T-helper 17 cell (primary cell): Measurements from ENCODE around the gene WBP2NL. TPM values are rescaled to one million over a fixed set of nuclear protein-coding genes. Genes with fewer than 3 reads are reported as not detected.
A peak's percentile ranks its signal among the peaks of the same experiment; 100 is the strongest.
"Not testable (repeated sequence)": the region's sequence is repeated elsewhere in the genome, so short reads cannot be mapped to it uniquely, and the experiment has no call there.

ENCODE experiments used
- ATAC-seq: fragments of 150-1000 bp; cut with Tn5 transposase; 2 replicates; pipeline ENCODE4 v1.10.0; 2021; ENCODE audit warnings: mild to moderate bottlenecking, moderate library complexity
- DNase-seq, 3 donors: peaks; one replicate each; pipeline versions ENCODE4 v3.0.0 to v3.0.0-alpha.2; 2020 to 2021
- H3K9me3 ChIP-seq: one replicate; pipeline ENCODE4 v1.7.0; 2013; ENCODE audit warnings: low read length, mild to moderate bottlenecking; ENCODE audit not compliant: control insufficient read depth, poor library complexity, severe bottlenecking
- H3K27ac Mint-ChIP-seq: one replicate; pipeline ENCODE4 v1.8.0; 2022; ENCODE audit warnings: mild to moderate bottlenecking, moderate library complexity, mixed read lengths
- H3K27me3 Mint-ChIP-seq: one replicate; pipeline ENCODE4 v1.8.0; 2022; ENCODE audit warnings: mixed read lengths
- H3K36me3 Mint-ChIP-seq: one replicate; pipeline ENCODE4 v1.8.0; 2022; ENCODE audit warnings: low read depth, mixed read lengths
- H3K4me1 Mint-ChIP-seq: one replicate; pipeline ENCODE4 v1.8.0; 2022; ENCODE audit warnings: mild to moderate bottlenecking, mixed read lengths
- H3K4me3 Mint-ChIP-seq: one replicate; pipeline ENCODE4 v1.8.0; 2022; ENCODE audit warnings: mild to moderate bottlenecking, moderate library complexity, mixed read lengths
- total RNA-seq, 4 donors: library from RNA in 2 of 4; stranded (reverse) in 2 of 4; gene quantifications; one replicate each; pipeline ENCODE4 v1.2.3 and lab custom pipeline; 2022 to 2026

Gene WBP2NL
- total RNA-seq, 2 donors from 2014 or later = 0.91 to 1.7 TPM

DNA sequence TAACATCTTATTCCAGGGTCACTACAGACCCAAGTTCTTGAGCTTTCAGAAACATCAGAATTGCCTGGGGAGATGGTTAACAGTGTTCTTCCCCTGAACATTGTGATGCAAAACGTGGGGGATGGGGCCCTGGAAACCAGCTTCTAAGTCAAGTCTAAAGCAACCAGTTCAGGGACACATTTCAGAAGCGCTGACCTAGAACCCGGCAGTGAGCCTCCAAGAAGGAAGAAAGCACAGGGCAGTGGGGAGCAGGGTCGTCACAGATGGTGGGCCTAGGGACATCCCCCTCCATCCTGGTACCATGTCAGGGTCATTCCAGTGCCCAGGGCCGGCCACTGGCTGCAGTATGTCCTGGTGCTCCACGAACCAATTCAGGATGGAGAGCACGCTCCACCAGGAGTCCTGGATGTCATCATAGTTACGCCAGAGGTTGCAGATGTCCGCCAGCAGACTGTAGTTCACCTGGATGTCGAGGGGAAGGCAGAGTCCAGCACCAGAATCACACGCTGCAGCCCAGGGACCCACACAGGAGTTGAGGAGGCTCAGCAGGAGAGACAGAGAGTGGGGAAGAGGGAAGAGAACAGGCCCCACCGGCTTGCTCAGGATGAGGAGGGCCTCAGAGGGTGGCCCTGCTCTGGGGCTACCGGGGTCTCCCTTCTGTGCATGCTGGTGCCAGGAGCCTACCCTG lies 67.0 kb downstream of the WBP2NL start:
- H3K4me3 Mint-ChIP-seq = no peak overlapping the region
- H3K9me3 ChIP-seq = no peaks in the 10 kb centered on the region
- peaks cover 4% of the 10 kb centered on the region for H3K36me3 Mint-ChIP-seq
- H3K27me3 Mint-ChIP-seq = no peaks in the 10 kb centered on the region
- H3K27ac Mint-ChIP-seq = no peak overlapping the region
- DNase-seq = no peak
- ATAC-seq = no peak
- H3K4me1 Mint-ChIP-seq = peaks cover 10% of the 10 kb centered on the region

DNA sequence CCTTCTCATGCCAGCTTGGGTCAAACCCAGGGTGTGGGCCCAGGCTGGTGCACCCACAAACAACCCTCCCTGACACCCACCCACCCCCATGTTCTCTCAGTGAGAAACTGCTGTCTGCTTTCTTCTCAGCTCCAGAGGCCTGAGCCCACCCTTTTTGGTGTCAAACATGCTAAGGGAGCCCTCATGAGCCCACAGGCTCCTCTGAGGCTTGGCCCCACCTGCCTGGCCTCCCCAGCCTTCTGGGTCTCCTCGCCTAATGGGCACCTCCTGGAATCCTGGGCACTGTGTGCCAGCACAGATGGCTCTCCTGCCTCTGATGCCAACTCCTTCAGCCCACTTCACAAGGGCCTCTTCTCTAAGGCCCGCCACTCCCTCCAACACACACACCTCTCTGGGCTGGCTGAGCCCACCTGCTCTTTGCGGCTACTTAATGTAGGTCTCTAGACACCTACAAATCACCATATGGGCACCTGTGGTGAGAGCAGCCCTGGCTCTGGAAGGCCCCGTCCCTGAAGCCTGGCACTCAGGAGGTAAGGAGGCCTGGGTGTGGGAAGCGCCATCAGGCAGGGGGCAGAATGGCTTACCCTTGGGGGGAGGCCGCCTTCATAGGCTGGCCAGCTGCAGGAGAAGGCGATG lies 67.7 kb downstream of the WBP2NL start:
- H3K9me3 ChIP-seq = no peaks in the 10 kb centered on the region
- H3K4me1 Mint-ChIP-seq = peaks cover 15% of the 10 kb centered on the region
- DNase-seq (no peak), ATAC-seq (no peak)
- no peak overlapping the region for H3K27ac Mint-ChIP-seq
- no peak overlapping the region for H3K4me3 Mint-ChIP-seq
- no peaks in the 10 kb centered on the region for H3K27me3 Mint-ChIP-seq
- H3K36me3 Mint-ChIP-seq = peaks cover 4% of the 10 kb centered on the region

DNA sequence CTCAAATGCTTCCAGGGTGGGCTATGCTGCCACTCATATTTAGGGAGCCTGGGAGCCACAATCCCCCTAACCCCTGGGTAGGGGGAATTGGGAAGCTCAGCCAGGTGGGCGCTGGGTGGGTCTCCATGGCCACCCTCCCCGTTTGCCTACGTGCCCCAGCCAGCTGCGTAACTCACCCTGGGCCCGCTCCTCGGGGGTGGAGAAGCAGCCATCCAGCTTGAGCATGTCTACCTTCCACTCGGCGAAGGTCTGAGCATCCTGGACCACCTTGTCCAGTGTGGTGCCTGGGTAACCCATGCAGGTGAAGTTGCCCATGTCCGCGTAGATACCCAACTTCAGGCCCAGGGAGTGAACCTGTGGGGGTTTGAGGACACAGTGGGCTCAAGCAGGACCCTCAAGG lies 68.3 kb downstream of the WBP2NL start:
- H3K4me3 Mint-ChIP-seq = no peak overlapping the region
- DNase-seq = no peak
- H3K27me3 Mint-ChIP-seq = no peaks in the 10 kb centered on the region
- H3K4me1 Mint-ChIP-seq = peaks cover 21% of the 10 kb centered on the region
- peaks cover 4% of the 10 kb centered on the region for H3K36me3 Mint-ChIP-seq
- H3K9me3 ChIP-seq = no peaks in the 10 kb centered on the region
- peak overlapping the region; percentile 49 for H3K27ac Mint-ChIP-seq
- ATAC-seq = no peak

DNA sequence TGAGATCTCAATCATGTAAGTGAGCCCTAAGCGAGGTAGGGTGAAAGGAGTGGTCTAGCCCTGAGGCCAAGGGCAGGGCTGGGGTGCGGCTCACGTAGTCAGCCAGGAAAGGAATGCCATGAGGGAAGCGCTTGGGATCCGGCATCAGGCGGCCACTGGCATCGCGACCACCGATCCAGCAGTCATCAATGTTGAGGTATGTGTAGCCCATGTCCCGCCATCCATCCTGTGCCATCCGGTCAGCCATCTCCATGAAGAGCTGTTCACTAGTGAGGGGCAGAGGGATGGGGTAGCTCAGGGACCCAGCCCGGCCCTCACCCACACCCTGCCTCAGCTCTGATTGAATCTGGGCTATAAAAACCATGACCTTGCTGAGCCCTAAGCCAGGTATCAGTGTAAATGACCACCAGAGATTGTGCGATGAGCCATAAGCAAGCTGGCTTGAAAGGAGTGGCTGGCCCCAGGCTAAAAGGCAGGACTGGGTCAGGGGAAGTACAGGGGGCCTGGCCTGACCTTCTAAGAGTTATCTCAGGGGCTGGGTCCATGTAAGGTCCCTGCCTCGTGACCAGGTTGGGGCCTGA lies 69.2 kb downstream of the WBP2NL start:
- Mint-ChIP-seq H3K36me3 (peaks cover 4% of the 10 kb centered on the region), H3K27me3 (no peaks in the 10 kb centered on the region), H3K27ac (peak overlapping the region; percentile 49), H3K4me1 (peaks cover 24% of the 10 kb centered on the region), H3K4me3 (no peak overlapping the region)
- ATAC-seq = no peak
- DNase-seq = no peak
- no peaks in the 10 kb centered on the region for H3K9me3 ChIP-seq

DNA sequence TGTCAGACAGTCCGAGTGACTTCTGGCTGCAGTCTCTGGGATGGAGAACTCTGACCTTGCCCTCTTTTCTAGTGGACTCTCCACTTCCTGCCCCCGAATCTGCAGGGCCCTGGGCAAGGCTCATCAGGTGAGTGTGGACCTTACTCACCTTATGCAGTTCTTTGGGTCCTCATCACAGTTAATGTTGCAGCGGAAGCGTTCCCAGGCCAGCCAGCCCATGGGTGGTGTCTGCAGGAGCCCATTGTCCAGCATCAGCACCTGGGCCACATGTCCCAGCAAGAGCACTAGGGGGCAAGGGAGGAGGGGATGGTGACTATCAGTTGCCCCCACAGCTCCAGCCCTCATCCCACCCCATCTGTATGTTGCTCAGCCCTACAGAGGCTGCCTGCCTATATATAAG lies 69.7 kb downstream of the WBP2NL start:
- Mint-ChIP-seq H3K4me1 (peaks cover 29% of the 10 kb centered on the region), H3K4me3 (no peak overlapping the region), H3K27ac (no peak overlapping the region), H3K27me3 (no peaks in the 10 kb centered on the region), H3K36me3 (peaks cover 2% of the 10 kb centered on the region)
- no peaks in the 10 kb centered on the region for H3K9me3 ChIP-seq
- no peak for DNase-seq
- ATAC-seq = no peak

DNA sequence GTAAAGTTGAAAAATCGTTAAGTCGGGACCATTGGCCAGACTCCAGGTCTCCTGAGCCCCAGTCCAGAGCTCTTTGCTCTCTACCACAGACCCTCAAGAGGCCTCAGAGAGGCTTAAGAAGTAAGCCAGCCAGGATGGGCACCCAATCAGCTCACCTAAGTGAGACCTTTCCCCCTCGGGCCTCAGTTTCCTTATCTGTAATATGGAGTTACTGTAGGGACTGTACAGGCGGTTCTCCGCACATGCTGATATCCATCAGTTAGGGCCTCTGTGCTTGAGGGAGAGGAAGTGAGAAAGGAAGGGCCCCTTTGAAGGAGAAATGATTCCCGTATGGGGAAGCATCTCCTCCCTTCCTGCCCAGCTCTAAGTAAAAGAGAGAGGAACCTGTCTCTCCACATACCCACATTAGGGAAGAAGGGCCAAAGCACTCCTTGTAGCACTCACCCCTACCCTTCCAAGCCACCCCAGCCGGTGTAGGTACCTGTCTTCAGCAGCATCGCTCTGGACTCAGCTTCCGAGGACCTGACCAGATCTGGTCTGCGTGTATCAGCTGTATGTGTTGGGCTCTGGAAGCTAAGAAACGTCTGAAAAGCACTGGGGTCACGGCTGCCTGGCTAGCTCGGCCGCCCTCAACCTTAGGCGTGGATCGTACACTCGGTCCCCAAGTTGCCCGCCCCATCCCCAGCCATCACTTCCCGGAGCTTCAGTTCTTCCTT lies 71.4 kb downstream of the WBP2NL start:
- Mint-ChIP-seq H3K27me3 (no peaks in the 10 kb centered on the region), H3K4me3 (peak overlapping the region; percentile 94), H3K36me3 (peaks cover 2% of the 10 kb centered on the region), H3K4me1 (peaks cover 30% of the 10 kb centered on the region), H3K27ac (peak overlapping the region; percentile 88)
- H3K9me3 ChIP-seq = no peaks in the 10 kb centered on the region
- peak; percentile 14 for ATAC-seq
- no peak for DNase-seq

DNA sequence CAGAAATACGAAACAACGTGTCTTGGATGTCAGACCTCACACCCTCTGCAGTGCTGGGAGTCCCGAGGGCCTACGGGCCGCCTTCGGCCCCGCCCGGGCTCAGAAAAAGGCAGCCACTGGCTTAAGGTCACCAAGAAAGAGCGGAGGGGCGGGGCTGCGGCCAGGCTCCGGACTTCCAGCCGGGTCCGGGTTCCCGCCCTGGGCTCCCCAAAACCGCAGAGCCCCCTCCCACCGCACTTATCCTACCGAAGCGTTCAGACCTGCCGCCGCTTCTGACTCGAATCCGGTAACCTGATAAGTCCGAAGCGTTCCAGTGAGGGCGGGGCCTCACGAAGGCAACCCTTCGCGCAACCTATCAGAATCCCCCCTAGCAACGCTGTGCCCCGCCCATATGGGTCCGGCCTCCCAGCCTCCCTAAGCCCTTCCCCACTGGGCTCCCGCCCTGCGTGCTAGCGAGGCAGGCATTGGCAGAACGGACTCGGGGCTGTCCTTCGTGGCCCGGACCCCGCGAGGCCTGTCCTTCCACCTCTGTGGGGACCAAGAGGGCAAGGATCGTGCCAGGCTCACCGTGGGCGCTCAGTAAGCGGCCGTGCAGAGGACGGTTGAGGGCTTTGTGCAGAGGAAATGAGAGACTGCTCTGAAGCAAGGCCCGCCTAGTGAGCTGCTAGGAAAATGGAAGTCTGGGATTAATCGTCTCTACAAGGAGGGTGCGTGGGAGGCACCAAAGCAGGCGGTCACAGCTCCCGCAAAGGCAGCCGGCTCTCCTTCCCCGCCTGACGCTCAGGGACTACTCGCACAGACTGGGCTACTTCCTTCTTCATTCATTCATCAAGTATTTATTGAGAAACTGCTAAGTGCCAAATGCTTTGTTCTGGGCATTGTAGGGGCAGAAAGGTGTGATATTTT lies 72.2 kb downstream of the WBP2NL start, which contains the start of gene NAGA:
NAGA (minus strand) TSS at position 296 of the 906 bp plus-strand sequence. CDS start 515 bp downstream, outside the sequence.
- H3K9me3 ChIP-seq = no peaks in the 10 kb centered on the region
- DNase-seq (peak; percentile 83 to 88 (median 86)), ATAC-seq (peak; percentile 99)
- peaks cover 29% of the 10 kb centered on the region for H3K4me1 Mint-ChIP-seq
- no peaks in the 10 kb centered on the region for H3K36me3 Mint-ChIP-seq
- H3K27ac Mint-ChIP-seq = peak within 1 kb of the TSS; percentile 88
- no peaks in the 10 kb centered on the region for H3K27me3 Mint-ChIP-seq
- peak within 1 kb of the TSS; percentile 94 for H3K4me3 Mint-ChIP-seq

DNA sequence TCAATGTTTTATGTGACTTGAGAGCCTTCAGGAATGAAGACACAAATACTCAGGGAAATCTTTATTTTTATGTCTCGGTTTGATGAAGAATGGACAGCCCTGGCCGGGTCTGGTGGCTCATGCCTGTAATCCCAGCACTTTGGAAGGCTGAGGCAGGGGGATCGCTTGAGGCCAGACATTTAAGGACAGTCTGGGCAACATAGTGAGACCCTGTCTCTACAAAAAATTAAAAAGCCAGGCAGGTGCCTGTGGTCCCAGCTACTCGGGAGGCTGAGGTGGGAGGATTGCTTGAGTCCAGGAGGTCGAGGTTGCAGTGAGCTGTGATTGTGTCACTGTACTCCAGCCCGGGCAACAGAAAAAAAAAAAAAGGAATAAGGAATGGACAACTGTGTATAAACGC lies 72.9 kb downstream of the WBP2NL start:
- Mint-ChIP-seq H3K27ac (peak overlapping the region; percentile 88), H3K4me3 (peak overlapping the region; percentile 94), H3K4me1 (peaks cover 29% of the 10 kb centered on the region)
- H3K27me3 Mint-ChIP-seq, H3K9me3 ChIP-seq, H3K36me3 Mint-ChIP-seq, DNase-seq, ATAC-seq: not testable (repeated sequence)

DNA sequence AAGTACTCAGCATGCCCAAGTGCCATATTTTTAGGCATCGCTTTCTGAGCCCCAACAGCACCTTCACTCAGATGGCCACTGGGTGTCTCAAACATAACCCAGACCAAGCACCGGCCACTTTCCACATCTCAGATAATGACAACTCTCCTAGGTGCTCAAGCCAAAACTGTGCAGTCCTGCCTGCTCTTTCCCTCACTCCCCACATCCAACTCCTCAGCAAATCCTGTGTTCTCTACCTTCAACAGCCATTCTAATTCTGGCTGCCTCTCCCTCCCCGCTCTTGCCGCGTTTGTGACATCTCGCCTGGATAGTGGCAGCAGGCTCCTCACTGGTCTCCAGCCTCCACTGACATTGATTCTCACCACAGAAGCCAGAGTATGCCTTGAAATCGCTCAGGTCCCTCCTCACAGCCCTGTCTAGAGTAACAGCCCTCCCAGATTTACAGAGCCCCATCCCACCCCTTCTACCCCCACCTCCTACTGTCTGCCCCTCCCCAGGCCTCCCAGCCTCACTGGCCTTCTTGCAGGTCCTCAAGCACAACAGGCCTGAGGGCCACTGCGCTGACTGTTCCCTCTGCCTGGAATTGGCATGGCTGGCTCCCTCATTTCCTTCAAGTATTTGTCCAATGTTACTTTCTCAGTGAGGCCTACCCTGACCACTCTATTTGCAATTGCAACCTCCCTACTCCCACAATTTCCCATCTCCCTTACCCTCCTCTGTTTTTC lies 74.2 kb downstream of the WBP2NL start:
- Mint-ChIP-seq H3K36me3 (no peaks in the 10 kb centered on the region), H3K27ac (peak overlapping the region; percentile 86), H3K4me1 (peaks cover 26% of the 10 kb centered on the region), H3K4me3 (peak overlapping the region; percentile 84), H3K27me3 (no peaks in the 10 kb centered on the region)
- H3K9me3 ChIP-seq = no peaks in the 10 kb centered on the region
- DNase-seq (no peak), ATAC-seq (no peak)

DNA sequence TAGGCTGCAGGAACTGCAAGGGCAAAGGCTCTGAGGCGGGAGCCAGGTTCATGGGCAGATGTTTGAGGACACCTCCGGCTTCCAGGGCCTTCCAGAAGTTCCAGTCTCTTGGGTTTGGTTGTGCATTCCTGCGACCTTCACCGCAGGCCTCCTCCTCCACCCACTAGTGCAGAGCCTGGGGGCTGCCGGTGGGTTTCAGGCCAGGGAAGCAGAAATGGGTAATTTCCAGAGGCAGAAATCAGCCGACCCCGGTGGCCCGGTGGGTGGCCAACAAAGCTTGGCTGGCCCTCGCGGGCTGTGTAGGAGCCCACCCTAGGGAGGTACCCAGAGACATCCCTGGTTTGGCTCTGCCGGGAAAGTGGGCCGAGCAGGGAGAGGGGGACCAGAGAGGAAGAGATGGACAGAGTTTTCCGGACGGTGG lies 75.0 kb downstream of the WBP2NL start:
- Mint-ChIP-seq H3K27me3 (no peaks in the 10 kb centered on the region), H3K36me3 (no peaks in the 10 kb centered on the region), H3K4me3 (peak overlapping the region; percentile 84), H3K4me1 (peaks cover 26% of the 10 kb centered on the region), H3K27ac (peak overlapping the region; percentile 86)
- H3K9me3 ChIP-seq = no peaks in the 10 kb centered on the region
- DNase-seq (no peak), ATAC-seq (no peak)

DNA sequence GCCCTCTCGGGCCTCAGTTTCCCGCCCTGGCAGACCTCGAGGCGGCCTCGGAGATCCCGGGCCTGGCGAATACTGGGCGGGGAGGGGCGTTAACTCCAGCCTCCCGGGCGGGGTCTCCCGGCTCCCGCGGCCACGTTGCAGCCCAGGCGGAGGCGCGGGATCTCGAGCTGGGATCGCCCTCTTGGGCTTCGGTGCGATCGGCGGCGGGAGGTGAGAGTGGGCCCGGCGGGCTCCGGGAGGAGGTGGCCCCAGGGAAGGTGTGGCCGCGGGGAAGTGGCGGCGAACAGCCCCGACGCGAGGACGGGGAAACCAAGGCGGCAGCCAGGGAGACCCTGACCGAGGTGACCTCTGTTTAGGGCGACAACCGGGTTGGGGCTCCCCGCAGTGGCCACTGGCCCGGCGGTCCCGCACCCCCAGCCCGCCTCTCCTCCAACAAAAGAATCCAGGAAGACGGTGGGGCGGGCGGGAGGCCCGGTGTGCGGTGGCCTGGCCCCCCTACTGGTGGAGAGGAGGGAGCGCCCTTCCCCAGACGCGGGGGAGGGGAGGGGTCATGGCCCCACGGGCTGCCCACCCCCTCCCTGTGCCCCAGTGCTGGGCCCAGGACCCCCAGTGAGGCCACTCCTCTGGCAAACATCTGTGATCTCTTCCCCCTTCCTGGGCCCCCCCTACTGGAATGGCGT lies 75.7 kb downstream of the WBP2NL start, which contains the start of gene PHETA2:
PHETA2 (plus strand) TSS at position 117 of the 680 bp plus-strand sequence. CDS start 3,046 bp downstream, outside the sequence.
- H3K4me1 Mint-ChIP-seq = peaks cover 29% of the 10 kb centered on the region
- H3K27me3 Mint-ChIP-seq = no peaks in the 10 kb centered on the region
- H3K4me3 Mint-ChIP-seq = peak within 1 kb of the TSS; percentile 84
- DNase-seq = peak; percentile 39 to 54 (median 53)
- peak within 1 kb of the TSS; percentile 86 for H3K27ac Mint-ChIP-seq
- no peaks in the 10 kb centered on the region for H3K36me3 Mint-ChIP-seq
- ATAC-seq = no peak
- no peaks in the 10 kb centered on the region for H3K9me3 ChIP-seq
